ENCODE results near the gene SOCS3.

DNA sequence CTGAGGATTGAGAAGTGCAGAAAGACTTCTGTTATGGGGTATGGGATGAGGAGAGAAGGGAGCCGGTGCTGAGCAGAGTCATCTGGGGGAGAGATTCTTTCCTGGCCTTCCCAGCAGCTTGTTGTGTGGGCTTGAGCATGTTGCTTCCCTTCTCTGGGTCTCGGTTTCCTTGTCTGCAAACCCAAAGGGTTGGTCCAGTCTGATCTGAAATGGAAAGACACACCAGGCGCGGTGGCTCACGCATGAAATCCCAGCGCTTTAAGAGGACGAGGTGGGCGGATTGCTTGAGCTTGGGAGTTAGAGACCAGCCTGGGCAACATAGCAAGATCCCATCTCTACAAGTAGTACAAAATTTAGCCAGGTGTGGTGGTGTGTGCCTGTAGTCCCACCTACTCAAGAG is 6.0 kb downstream of the SOCS3 start:
- TF ChIP-seq, protein P1, sequence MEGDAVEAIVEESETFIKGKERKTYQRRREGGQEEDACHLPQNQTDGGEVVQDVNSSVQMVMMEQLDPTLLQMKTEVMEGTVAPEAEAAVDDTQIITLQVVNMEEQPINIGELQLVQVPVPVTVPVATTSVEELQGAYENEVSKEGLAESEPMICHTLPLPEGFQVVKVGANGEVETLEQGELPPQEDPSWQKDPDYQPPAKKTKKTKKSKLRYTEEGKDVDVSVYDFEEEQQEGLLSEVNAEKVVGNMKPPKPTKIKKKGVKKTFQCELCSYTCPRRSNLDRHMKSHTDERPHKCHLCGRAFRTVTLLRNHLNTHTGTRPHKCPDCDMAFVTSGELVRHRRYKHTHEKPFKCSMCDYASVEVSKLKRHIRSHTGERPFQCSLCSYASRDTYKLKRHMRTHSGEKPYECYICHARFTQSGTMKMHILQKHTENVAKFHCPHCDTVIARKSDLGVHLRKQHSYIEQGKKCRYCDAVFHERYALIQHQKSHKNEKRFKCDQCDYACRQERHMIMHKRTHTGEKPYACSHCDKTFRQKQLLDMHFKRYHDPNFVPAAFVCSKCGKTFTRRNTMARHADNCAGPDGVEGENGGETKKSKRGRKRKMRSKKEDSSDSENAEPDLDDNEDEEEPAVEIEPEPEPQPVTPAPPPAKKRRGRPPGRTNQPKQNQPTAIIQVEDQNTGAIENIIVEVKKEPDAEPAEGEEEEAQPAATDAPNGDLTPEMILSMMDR (IDR thresholded peaks at IDR 0.05; ENCODE audit: low read length): no peak
- no peak for TF ChIP-seq EZH2 (IDR thresholded peaks at IDR 0.05; ENCODE audit: borderline replicate concordance, low read length)
